Mucosa of gallbladder (tissue), 1 donor: ENCODE measurements around the gene PLGLB1. TPM values are rescaled to one million over a fixed set of nuclear protein-coding genes. Genes with fewer than 3 reads are reported as not detected.
"Not testable (repeated sequence)": the region's sequence is repeated elsewhere in the genome, so short reads cannot be mapped to it uniquely, and the experiment has no call there.

Experiments used
- DNase-seq: peaks from one replicate; pipeline ENCODE4 v3.0.0-alpha.2; 2020; ENCODE audit warnings: low spot score
- total RNA-seq: library from RNA; stranded (reverse); gene quantifications from one replicate; pipeline ENCODE4 v1.2.1, GENCODE V29; 2021
- donor health status: DM: no; HTN: no; CAD: no.

Gene PLGLB1
- total RNA-seq: 6.3 TPM

DNA sequence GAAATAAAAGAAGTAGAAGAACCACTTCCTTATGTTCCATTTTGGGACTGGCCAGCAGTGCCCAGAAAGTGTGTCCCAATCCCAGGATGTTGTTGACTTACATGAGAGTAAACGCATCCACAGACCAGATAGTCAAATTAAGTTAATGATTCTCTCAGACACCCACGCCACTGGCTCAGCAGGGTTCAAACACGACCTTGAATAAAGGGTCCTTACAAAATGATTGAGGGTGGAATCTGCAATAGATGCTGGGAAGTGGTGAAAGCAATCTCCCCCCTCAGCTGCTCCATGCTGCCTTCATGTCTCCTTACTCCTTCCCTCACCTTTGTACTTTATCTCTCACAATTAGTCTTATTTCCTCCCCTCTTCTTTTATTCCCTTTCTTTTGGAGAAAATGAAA is at the start of gene PLGLB1:
TSS of gene PLGLB1 (minus strand) at position 101 of the 400 bp plus-strand sequence. CDS start at position 40, 61 bp downstream.
- DNase-seq: not testable (repeated sequence)

DNA sequence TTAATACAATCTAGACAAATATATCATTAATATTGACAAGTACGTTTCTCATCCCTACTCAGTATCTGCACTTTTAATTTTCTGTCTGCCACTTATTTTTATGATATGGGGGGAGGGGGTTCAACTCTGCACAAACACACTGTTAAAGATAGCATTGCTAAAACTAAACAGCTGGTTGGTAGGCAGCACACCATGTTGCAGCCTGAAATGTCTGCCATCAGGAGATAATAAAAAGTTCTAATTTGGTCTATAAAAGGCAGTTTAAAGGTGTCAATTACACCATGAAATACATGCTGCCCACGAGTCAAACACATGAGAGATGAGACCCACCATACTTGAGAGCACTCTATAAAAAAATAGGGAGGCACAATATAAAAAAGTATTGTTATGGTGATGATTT is 42.7 kb upstream of the PLGLB1 start:
- not testable (repeated sequence) for DNase-seq

DNA sequence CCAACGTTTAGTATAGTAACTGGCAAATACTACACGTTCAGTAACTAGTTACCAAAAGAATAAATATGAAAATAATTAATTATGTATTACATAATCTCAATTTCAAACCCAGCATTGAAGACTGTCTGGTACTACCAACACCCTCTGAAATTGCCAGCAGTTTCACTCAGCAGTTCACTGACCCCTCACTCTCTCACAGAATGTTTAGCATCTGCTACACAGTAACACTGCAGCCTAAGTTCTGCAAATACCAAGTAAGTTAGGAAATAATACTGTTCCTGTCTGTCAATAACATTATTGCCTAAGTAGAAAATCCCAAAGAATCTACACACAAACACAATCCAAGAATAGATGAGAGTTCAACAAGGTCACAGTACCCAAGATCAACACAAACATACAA is 41.8 kb upstream of the PLGLB1 start:
- not testable (repeated sequence) for DNase-seq

DNA sequence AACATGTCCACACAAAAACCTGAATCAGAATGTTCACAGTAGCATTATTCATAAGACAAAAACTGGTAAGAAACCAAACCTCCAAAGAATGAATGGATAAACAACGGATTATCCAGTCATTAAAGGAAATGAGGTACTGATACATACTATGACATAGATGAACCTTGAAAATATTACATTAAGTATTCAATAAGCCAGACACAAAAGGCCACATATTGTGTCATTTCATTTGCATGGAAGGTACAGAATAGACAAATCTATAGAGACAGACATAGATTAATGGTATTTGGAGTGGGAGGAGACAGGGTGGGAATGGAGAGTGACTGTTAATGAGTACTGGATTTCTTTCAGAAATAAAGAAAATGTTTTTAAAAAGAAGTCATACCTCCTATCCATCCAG is 39.9 kb upstream of the PLGLB1 start:
- not testable (repeated sequence) for DNase-seq

DNA sequence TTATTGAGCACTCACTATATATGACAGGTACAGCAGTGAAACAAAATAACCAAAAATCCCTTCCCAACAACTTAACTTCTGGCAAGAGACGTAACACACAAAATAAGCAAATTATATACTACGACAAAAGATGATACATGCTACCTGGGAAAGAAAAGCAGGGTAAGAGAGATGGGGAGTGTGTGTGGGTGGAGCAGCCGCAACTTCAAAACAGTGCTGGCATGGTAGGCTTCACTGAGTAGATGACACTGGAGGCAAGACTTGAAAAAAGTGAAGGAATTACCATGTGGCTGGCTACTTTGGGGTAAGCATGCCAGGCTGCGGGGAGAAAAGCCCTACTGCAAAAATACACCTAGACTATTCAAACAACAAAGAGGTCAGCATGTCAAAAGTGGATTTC is 36.0 kb upstream of the PLGLB1 start:
- not testable (repeated sequence) for DNase-seq

DNA sequence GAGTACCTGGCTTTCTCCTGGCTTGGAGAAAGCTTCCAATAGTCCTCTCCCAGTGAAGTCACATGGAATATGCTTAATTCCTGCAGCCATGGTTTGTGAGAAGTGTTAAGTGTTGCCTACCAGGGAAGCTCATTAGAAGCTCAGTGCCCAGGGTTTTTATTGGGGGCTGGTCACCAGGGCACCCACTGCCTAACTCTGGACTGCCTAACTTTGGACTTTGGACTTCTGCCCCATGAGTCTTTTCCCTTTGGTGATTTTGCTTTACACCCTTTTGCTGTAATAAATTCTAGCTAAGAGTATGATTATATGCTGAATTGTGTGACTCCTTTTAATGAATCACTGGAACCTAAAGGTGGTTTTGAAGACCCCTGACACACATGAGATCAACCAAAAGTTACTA is 35.2 kb upstream of the PLGLB1 start:
- DNase-seq: not testable (repeated sequence)

DNA sequence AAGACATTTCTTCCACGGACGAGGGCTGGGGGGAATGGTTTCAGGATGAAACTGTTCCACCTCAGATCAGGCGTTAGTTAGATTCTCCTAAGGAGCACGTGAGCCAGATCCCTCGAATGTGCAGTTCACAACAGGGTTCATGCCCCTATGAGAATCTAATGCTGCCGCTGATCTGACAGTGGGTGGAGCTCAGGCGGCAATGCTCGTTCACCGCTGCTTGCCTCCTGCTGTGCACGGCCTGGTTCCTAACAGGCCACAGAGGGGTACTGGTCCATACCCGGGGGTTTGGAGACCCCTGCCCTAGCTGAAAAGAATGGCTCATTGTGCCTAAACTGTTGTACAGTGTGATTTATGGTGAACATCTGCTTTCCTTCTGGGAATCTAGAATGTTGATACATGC is 34.8 kb upstream of the PLGLB1 start:
- DNase-seq: not testable (repeated sequence)

DNA sequence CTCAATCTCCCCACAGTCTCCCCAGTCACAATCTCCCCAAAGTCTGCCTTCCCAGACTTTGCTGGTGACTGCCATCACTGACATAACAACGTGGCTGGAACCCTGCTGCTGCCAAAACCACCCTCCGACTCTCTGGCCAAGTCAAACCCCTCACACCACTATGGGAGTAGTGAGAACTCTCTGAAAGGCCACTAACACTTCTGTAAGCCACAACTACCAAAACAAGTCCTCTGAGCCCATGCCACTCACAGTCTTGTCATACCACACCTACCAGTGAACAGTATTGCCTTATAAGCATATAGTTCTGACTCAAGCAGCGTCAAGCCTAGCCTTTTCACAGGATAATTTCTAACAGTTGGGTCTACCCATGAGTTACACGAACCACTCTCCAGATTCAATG is 32.7 kb upstream of the PLGLB1 start:
- DNase-seq: not testable (repeated sequence)

DNA sequence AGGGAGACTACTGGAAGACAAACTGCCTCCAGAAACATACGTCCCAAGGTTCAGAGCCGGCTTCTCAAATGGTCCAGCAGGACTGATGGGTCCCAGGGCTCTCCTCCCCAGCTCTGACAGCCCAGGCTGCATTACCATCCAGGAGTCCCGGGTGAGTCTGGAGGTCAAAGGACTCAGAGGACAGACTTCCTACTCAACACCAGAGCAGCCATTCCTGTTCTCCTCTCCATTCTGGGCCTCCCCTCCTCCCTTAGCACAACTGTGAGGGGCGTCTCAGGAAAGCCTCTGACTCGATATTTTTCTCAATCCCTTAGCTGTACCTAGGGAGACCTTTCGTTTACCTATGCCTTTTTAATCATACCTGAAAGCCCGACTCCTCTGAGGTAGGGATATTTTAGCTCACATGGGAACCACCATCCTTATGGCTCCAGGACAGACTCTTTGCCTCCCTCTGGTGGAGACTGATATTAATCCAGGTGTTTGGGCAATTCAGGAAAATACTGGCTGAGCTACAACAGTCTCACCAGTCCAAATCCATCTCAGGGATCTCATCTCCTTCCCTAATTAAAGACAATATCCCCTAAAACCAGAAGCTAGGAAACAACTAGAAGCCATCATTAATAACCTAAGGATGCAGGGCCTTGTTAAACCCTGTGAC is 19.8 kb upstream of the PLGLB1 start:
- peak; percentile 34 for DNase-seq

DNA sequence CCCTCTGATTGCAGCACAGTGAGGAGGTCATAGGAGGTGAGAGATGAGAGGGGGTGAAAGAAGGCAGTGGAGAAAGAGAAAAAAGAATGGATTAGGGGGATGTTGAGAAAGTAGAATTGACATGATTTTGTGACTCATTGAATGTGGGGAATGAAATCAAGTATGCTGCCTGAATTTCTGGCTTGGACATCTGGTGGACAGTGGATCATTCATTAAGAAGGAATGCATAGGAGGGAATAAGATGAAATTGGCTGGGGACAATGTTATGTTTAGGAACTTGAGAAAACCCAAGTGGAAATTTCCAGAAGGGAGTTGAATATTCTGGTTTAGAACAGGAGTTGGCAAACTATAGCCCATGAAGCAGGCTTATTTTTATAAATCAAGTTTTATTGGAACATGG is 7.0 kb upstream of the PLGLB1 start:
- not testable (repeated sequence) for DNase-seq

DNA sequence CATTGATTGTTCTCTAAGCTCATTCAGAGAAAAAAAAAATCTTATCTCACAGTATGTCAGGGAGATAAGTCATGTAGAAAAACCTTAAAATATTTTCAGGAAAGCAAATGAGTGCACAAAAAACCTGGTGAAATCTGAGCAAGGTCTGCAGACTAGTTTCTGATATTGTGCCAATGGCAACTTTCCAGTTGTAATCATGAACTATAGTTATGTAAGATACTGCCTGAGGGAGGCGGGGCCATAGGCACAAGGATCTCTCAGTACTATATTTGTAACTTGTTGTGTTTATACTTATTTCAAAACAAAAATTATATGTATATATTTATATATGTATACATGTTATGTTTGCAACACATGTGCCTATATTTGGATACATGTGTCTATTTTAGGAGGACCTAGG is 5.2 kb upstream of the PLGLB1 start:
- DNase-seq: not testable (repeated sequence)

DNA sequence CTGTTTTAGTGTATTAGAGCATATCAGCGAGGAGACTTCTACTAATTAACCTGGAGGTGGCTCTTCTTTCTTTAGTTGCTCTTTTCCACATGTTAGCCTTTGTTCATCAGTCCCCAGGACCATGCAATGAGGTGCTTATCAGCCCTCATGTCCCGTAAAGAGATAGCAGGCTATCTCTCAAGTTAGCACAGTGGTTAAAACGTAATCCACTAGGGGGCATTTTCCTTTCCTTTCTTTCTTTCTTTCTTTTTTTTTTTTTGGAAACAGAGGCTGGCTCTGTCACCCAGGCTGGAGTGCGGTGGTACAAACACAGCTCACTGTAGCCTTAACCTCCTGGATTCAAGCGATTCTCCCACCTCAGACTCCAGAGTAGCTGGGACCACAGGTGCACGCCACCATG is 4.3 kb upstream of the PLGLB1 start:
- DNase-seq: not testable (repeated sequence)

DNA sequence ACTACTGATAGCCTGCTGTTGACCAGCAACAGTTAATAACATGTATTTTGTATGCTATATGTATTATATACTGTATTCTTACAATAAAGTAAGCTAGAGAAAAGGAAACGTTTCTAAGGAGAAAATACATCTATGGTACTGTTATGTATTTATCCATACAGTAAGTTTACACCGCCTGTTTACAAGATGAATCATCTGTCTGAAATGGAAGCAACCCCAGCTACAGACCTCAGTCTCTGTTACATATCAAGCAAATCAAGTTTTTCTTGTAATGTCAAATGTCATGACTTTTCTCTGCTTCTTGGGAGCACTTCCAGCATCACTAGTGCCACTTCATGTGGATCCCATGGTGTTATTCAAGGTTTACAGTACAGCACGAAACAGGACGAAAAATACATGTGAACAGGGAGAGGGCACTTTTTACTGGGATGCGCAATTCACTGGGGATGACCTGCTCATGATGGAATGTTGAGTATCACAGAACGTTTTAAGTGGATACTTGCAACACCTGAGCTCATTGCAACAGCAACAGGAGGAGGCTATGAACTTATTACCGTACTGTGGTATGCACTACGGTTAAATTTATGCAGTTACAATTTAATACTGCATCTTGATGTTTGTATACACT is 2.5 kb upstream of the PLGLB1 start:
- not testable (repeated sequence) for DNase-seq

DNA sequence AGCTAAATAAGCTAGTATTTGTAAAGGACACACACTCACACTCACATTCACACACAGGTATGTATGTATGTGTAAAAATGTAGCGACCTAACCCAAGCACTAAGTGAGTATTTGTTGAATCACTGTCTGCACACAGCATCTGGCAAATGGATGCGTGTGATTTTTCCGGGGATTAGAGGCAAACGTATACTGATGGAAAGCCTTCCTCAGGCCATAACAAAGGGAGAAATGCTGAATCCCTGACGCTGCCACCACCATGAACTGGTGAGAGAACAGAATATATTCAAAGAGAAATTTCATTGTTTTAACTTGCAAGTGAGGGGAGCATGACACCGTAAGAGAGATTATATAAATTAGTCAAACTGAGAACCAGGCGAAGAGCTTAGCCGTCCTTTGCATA is 601 bp downstream of the PLGLB1 start:
- DNase-seq: not testable (repeated sequence)

DNA sequence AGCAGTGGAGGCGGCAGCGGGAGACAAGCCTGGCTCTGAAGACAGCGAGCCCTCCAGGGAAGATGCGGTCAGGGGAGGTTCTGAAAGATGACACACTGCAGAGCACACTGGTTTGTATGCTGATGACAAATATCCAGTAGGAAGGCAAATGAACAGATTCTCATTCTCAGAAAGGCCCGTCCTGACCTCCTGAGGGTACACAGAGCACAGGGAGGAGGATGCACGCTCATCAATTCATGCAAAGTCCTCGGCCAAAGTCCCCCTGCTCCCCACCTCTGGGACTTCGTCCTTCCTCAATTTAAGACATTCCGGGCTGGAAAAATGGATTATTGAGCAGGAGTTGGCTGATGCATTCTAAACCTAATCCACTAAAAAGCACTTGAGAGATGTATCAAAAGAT is 2.6 kb downstream of the PLGLB1 start:
- DNase-seq: not testable (repeated sequence)

DNA sequence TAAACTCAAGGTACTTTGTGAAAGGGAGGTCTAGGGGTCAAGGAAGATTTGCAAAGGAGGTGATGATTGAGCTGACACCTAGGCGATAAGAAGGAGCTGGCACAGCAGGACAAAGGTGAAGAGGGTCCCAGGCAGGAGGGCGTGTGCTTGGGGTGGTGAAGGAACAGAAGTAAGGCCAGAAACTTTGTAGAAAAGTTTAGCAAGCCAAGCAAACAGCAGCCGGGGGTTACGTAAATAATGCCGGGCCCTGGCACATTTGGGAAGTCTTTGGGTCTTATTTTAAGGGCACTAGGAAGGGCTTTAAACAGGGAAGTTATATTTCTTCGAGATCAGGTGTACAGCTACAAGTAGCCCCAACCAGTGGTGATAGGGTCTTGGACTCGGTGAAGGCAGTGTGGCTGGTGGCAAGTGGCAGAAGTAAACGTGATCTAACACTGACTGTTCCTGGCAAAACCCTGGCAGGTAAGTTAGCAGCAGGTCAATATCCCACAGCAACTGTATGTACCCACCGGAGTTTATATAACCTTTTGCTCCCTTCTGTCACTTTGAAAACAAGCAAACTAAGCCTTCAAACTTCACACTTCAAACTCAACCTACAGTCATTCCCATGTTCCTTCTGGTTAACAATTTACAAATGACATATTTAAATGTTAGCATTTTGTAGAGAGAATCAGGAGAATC is 7.0 kb downstream of the PLGLB1 start:
- DNase-seq: not testable (repeated sequence)

DNA sequence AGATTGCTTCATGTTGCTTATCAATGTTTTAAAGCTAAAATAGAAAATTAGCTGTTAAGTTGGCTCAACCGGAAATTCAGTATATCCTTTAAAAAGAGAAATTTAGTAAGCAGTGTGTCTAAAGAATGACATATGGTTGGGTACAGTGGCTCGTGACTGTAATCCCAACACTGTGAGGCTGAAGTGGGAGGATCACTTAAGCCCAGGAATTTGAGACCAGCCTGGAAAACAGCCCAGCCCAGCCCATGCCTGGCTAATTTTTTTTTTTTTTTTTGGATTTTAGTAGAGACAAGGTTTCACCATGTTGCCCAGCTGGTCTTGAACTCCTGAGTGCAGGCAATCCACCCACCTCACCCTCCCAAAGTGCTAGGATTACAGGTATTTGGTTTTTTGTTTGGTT is 17.2 kb downstream of the PLGLB1 start:
- DNase-seq: not testable (repeated sequence)

Other genes with a start within 250 kb of the PLGLB1 start
- 11.3 TPM for gene CD8A, start 230.9 kb downstream of the PLGLB1 start, total RNA-seq
- gene CD8B, start 160.0 kb downstream of the PLGLB1 start, total RNA-seq: 4.1 TPM
- gene RGPD1, start 79.7 kb downstream of the PLGLB1 start, total RNA-seq: 0.55 TPM